ENCODE data around the gene NUCB2.

- TF ChIP-seq, protein P1, sequence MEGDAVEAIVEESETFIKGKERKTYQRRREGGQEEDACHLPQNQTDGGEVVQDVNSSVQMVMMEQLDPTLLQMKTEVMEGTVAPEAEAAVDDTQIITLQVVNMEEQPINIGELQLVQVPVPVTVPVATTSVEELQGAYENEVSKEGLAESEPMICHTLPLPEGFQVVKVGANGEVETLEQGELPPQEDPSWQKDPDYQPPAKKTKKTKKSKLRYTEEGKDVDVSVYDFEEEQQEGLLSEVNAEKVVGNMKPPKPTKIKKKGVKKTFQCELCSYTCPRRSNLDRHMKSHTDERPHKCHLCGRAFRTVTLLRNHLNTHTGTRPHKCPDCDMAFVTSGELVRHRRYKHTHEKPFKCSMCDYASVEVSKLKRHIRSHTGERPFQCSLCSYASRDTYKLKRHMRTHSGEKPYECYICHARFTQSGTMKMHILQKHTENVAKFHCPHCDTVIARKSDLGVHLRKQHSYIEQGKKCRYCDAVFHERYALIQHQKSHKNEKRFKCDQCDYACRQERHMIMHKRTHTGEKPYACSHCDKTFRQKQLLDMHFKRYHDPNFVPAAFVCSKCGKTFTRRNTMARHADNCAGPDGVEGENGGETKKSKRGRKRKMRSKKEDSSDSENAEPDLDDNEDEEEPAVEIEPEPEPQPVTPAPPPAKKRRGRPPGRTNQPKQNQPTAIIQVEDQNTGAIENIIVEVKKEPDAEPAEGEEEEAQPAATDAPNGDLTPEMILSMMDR (IDR thresholded peaks at IDR 0.05): no peak
- TF ChIP-seq EZH2phosphoT487 (IDR thresholded peaks at IDR 0.05; ENCODE audit: borderline replicate concordance, low read depth): no peak
- TF ChIP-seq TAF1 (IDR thresholded peaks at IDR 0.05; ENCODE audit: borderline replicate concordance, low read depth, low read length): no peak
- TF ChIP-seq, protein P2, sequence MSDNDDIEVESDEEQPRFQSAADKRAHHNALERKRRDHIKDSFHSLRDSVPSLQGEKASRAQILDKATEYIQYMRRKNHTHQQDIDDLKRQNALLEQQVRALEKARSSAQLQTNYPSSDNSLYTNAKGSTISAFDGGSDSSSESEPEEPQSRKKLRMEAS (IDR thresholded peaks at IDR 0.05; ENCODE audit: low read depth): no peak
- no peak for TF ChIP-seq FOXM1 (IDR thresholded peaks at IDR 0.05; ENCODE audit: low read depth)
- no peak for TF ChIP-seq MXI1 (IDR thresholded peaks at IDR 0.05; ENCODE audit: low read depth, low read length)
- TF ChIP-seq REST (IDR thresholded peaks at IDR 0.05; ENCODE audit: low read depth, low read length): no peak
- no peak for TF ChIP-seq ELF1 (IDR thresholded peaks at IDR 0.05)
- TF ChIP-seq SMC3 (IDR thresholded peaks at IDR 0.05; ENCODE audit: low read depth, low read length): no peak
- no peak for TF ChIP-seq RXRA (IDR thresholded peaks at IDR 0.05; ENCODE audit: borderline replicate concordance, low read depth)
These were observed 25.8 kb upstream of the NUCB2 start for GRCh38 chr11:17250561-17251350.

Measured in SK-N-SH (cell line).